Natural killer cell (primary cell): ENCODE results near the gene SPEF1. TPM values are rescaled to one million over a fixed set of nuclear protein-coding genes. Genes with fewer than 3 reads are reported as not detected.

Experiments used
- ATAC-seq, 3 donors: fragments of 150-1000 bp in 2 of 3; fragments of 200-7000 bp in 1 of 3; cut with Tn5 transposase; 1 replicate in 1 of 3; 2 replicates in 2 of 3; pipeline ENCODE4 v1.10.0; 2021; ENCODE audit warnings: mild to moderate bottlenecking in 2 of 3, moderate library complexity in 2 of 3
- DNase-seq, 2 donors: peaks; one replicate each; pipeline versions ENCODE4 v3.0.0 to v3.0.0-alpha.2; 2013 to 2021; ENCODE audit warnings: mixed read lengths in 1 of 2
- H3K27ac ChIP-seq: one replicate; pipeline ENCODE4 v1.5.1; 2013; ENCODE audit warnings: mild to moderate bottlenecking, low read length
- H3K27me3 ChIP-seq: one replicate; pipeline ENCODE4 v1.6.1; 2013; ENCODE audit warnings: low read length; ENCODE audit not compliant: control insufficient read depth, insufficient read depth
- H3K36me3 ChIP-seq: one replicate; pipeline ENCODE4 v1.6.1; 2013; ENCODE audit warnings: low read length; ENCODE audit not compliant: control insufficient read depth, insufficient read depth
- H3K4me1 ChIP-seq: one replicate; pipeline ENCODE4 v1.6.1; 2013; ENCODE audit warnings: low read length; ENCODE audit not compliant: control insufficient read depth, insufficient read depth
- H3K4me3 ChIP-seq: one replicate; pipeline ENCODE4 v1.5.1; 2013; ENCODE audit warnings: low read length
- H3K9me3 ChIP-seq: one replicate; pipeline ENCODE4 v1.6.1; 2013; ENCODE audit warnings: low read length; ENCODE audit not compliant: control insufficient read depth, insufficient read depth
- H3K27ac Mint-ChIP-seq, 2 donors: one replicate each; pipeline ENCODE4 v1.8.0; 2022; ENCODE audit warnings: mild to moderate bottlenecking in 2 of 2, mixed read lengths in 2 of 2, moderate library complexity in 1 of 2
- H3K27me3 Mint-ChIP-seq, 2 donors: one replicate each; pipeline ENCODE4 v1.8.0; 2022; ENCODE audit warnings: low read depth in 2 of 2, mixed read lengths in 2 of 2
- H3K36me3 Mint-ChIP-seq: one replicate; pipeline ENCODE4 v1.8.0; 2022; ENCODE audit warnings: mixed read lengths
- H3K4me1 Mint-ChIP-seq, 2 donors: one replicate each; pipeline ENCODE4 v1.8.0; 2022; ENCODE audit warnings: mixed read lengths in 2 of 2
- H3K4me3 Mint-ChIP-seq: one replicate; pipeline ENCODE4 v1.8.0; 2022; ENCODE audit warnings: mild to moderate bottlenecking, moderate library complexity, mixed read lengths
- H3K9me3 Mint-ChIP-seq, 2 donors: one replicate each; pipeline ENCODE4 v1.8.0; 2022; ENCODE audit warnings: mixed read lengths in 2 of 2
- WGBS: methylation state at CpG from one replicate; pipeline ENCODE4 v1.1.7; 2013; ENCODE audit warnings: missing lambda C conversion rate; ENCODE audit not compliant: insufficient coverage; 5-methylcytosine and 5-hydroxymethylcytosine counted together
- intact Hi-C: fragments of 100-400 bp; cut with micrococcal nuclease; formaldehyde crosslinking; loops from one replicate; pipeline ENCODE4 v1.14.2; 2022
- total RNA-seq, 4 donors: library from RNA; stranded (reverse); fragments of 120-200 nt in 1 of 4; gene quantifications; one replicate each; pipeline versions ENCODE4 v1.2.3 to v1.2.4, GENCODE V29; 2013 to 2022
- TF ChIP-seq, protein P1 (sequence below): fragments of 200-600 bp; IDR thresholded peaks from one replicate; pipeline ENCODE4 v1.8.0; 2022; ENCODE audit warnings: antibody characterized with exemption

SPEF1 gene
- total RNA-seq, 3 donors from 2014 or later (not counting 1 experiment from before 2014, with no cell fraction given), result 0.23 TPM; not detected in 2

DNA sequence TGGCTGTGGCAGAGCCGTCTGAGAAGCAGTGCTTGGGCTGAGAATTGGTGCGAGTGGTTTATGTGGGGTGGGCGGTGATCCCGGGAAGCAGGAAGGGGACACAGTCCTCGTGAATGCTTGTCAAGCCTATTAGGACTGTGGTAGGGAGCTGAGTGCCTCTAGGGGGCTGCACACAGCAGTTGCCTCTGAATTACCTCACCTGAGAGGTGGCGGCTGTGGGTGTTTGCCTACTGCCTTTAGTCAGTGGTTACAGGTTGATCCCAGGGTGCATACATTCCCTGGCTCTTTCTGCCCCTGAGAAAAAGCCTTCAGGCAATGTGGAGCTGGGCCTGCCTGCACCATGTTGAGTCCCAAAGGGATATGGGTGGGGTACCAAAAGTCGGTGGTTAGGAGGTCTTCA lies 44.3 kb upstream of the SPEF1 start:
- Histone ChIP-seq H3K27me3 (no peaks in the 10 kb centered on the region), H3K27ac (no peak overlapping the region), H3K4me3 (no peak overlapping the region), H3K4me1 (peaks cover 7% of the 10 kb centered on the region), H3K36me3 (peaks cover 21% of the 10 kb centered on the region), H3K9me3 (no peaks in the 10 kb centered on the region)
- Mint-ChIP-seq H3K27me3 (no peaks in the 10 kb centered on the region), H3K4me1 (peaks cover 24 to 26% of the 10 kb centered on the region in 2 donors), H3K9me3 (no peaks in the 10 kb centered on the region), H3K36me3 (no peaks in the 10 kb centered on the region), H3K4me3 (no peak overlapping the region), H3K27ac (no peak overlapping the region)
- DNase-seq (no peak), ATAC-seq (no peak)
- TF ChIP-seq, protein P1, sequence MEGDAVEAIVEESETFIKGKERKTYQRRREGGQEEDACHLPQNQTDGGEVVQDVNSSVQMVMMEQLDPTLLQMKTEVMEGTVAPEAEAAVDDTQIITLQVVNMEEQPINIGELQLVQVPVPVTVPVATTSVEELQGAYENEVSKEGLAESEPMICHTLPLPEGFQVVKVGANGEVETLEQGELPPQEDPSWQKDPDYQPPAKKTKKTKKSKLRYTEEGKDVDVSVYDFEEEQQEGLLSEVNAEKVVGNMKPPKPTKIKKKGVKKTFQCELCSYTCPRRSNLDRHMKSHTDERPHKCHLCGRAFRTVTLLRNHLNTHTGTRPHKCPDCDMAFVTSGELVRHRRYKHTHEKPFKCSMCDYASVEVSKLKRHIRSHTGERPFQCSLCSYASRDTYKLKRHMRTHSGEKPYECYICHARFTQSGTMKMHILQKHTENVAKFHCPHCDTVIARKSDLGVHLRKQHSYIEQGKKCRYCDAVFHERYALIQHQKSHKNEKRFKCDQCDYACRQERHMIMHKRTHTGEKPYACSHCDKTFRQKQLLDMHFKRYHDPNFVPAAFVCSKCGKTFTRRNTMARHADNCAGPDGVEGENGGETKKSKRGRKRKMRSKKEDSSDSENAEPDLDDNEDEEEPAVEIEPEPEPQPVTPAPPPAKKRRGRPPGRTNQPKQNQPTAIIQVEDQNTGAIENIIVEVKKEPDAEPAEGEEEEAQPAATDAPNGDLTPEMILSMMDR, result no peak
- WGBS, result 89% methylated on average over 7 of the region's 7 CpGs
- intact Hi-C loops, result no loop called here

DNA sequence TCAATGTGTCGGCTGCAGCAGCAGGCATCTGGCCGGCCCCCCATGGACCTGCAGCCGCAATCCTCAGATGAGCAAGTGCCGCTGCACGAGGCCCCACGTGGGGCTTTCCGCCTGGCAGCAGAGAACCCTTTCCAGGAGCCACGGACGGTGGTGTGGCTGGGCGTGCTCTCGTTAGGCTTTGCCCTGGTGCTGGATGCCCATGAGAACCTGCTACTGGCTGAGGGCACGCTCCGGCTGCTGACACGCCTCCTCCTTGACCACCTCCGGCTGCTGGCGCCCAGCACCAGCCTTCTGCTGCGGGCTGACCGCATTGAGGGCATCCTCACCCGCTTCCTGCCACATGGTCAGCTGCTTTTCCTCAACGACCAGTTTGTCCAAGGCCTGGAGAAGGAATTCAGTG lies 42.6 kb upstream of the SPEF1 start:
- Histone ChIP-seq H3K4me1 (peaks cover 18% of the 10 kb centered on the region), H3K27ac (no peak overlapping the region), H3K4me3 (no peak overlapping the region), H3K9me3 (no peaks in the 10 kb centered on the region), H3K27me3 (no peaks in the 10 kb centered on the region), H3K36me3 (peaks cover 21% of the 10 kb centered on the region)
- intact Hi-C loops, result no loop called here
- ATAC-seq, result no peak
- Mint-ChIP-seq H3K36me3 (no peaks in the 10 kb centered on the region), H3K27me3 (no peaks in the 10 kb centered on the region), H3K27ac (no peak overlapping the region), H3K4me1 (peaks cover 28 to 39% of the 10 kb centered on the region in 2 donors), H3K9me3 (no peaks in the 10 kb centered on the region), H3K4me3 (no peak overlapping the region)
- WGBS, result 94% methylated on average over 20 of the region's 20 CpGs
- TF ChIP-seq, protein P1, result no peak
- no peak for DNase-seq

DNA sequence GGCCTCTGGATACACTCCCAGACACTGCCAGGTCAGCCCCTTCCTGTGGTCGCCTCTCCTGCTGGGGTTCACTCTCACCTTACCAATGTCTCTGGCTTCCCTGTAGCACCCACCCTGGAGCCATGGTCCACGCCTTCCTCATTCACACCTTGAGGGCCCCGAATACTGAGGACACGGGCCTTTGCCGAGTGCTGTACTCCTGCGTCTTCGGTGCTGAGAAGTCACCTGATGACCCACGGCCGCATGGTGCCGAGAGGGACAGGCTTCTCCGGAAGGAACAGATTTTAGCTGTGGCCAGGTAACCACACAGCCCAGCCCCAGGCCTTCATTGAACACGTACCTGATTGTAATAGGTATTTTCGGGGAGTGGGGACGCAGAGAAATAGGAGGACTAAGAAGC lies 40.7 kb upstream of the SPEF1 start:
- peaks cover 21% of the 10 kb centered on the region for H3K36me3 ChIP-seq

More for the DNA sequence above, 40.7 kb upstream of the SPEF1 start:
- intact Hi-C loops, result loop anchor here (2.0 kb wide), 2 partner anchors 25 to 33 kb away; partner anchors contain the start of gene MAVS
- no peaks in the 10 kb centered on the region for H3K27me3 Mint-ChIP-seq
- H3K4me3 Mint-ChIP-seq, result peak overlapping the region; percentile 89
- no peak for ATAC-seq
- 97% methylated on average over 14 of the region's 14 CpGs for WGBS
- H3K9me3 Mint-ChIP-seq, result no peaks in the 10 kb centered on the region
- Histone ChIP-seq H3K4me3 (no peak overlapping the region), H3K4me1 (peaks cover 36% of the 10 kb centered on the region), H3K27ac (no peak overlapping the region), H3K27me3 (no peaks in the 10 kb centered on the region), H3K9me3 (no peaks in the 10 kb centered on the region)
- TF ChIP-seq, protein P1, result no peak
- H3K4me1 Mint-ChIP-seq, result peaks cover 36 to 53% of the 10 kb centered on the region in 2 donors
- peak overlapping the region; percentile 97 for H3K27ac Mint-ChIP-seq
- no peak for DNase-seq
- H3K36me3 Mint-ChIP-seq, result no peaks in the 10 kb centered on the region
